Measurements from ENCODE around the gene LFNG. TPM values are rescaled to one million over a fixed set of nuclear protein-coding genes. Genes with fewer than 3 reads are reported as not detected.

Gene LFNG
- total RNA-seq, 2 experiments from 2014 or later, result 115 to 121 TPM

DNA sequence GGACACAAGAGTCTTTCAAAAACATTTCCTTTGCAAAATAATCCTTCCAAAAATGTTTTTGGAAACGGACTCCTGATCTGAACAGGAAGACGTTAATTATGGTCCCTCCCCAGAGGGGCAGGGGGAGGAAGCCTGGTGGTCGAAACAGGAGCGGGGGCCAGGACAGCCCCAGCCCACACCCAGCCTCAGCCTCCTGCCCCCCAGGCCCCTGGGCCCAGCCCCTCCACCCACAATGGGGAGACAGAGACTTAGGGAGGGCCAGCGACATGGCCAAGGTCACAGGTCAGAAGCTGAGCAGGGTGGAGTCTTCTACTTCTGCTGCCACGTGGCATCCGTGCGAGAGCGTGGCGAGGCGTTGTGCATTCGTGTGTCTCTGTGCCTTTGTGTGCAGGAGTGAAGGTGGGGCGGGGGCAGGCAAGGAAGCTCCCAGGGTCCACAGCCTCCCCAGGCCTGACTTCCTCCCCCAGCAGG lies 29.4 kb upstream of the LFNG start:
- no peak overlapping the region for H3K4me3 Mint-ChIP-seq
- no peak for DNase-seq
- no peaks in the 10 kb centered on the region for H3K36me3 Mint-ChIP-seq
- H3K27me3 Mint-ChIP-seq, result peaks cover 19% of the 10 kb centered on the region
- ATAC-seq (ENCODE audit: low read depth), result no peak
- peaks cover 4% of the 10 kb centered on the region for H3K9me3 Mint-ChIP-seq
- POLR2A ChIA-PET, result no interaction called here
- peaks cover 2% of the 10 kb centered on the region for H3K4me1 Mint-ChIP-seq
- H3K27ac Mint-ChIP-seq, result no peak overlapping the region

DNA sequence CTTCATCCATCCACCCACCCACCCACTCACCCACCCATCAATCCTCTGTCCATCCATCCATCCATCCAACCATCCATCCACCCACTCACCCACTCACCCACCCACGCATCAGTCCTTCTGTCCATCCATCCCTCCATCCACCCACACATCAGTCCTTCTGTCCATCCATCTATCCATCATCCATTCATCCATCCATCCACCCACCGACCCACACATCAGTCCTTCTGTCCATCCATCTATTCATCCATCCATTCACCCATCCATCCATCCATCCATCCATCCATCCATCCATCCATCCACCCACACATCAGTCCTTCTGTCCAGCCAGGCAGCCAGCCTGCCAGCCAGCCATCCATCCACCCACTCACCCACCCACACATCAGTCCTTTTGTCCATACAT lies 27.5 kb upstream of the LFNG start:
- no peak for DNase-seq
- POLR2A ChIA-PET, result no interaction called here
- Mint-ChIP-seq H3K27me3 (peaks cover 24% of the 10 kb centered on the region), H3K36me3 (no peaks in the 10 kb centered on the region), H3K9me3 (peaks cover 4% of the 10 kb centered on the region), H3K27ac (peak overlapping the region; percentile 36), H3K4me1 (peaks cover 2% of the 10 kb centered on the region), H3K4me3 (no peak overlapping the region)
- no peak for ATAC-seq (ENCODE audit: low read depth)

DNA sequence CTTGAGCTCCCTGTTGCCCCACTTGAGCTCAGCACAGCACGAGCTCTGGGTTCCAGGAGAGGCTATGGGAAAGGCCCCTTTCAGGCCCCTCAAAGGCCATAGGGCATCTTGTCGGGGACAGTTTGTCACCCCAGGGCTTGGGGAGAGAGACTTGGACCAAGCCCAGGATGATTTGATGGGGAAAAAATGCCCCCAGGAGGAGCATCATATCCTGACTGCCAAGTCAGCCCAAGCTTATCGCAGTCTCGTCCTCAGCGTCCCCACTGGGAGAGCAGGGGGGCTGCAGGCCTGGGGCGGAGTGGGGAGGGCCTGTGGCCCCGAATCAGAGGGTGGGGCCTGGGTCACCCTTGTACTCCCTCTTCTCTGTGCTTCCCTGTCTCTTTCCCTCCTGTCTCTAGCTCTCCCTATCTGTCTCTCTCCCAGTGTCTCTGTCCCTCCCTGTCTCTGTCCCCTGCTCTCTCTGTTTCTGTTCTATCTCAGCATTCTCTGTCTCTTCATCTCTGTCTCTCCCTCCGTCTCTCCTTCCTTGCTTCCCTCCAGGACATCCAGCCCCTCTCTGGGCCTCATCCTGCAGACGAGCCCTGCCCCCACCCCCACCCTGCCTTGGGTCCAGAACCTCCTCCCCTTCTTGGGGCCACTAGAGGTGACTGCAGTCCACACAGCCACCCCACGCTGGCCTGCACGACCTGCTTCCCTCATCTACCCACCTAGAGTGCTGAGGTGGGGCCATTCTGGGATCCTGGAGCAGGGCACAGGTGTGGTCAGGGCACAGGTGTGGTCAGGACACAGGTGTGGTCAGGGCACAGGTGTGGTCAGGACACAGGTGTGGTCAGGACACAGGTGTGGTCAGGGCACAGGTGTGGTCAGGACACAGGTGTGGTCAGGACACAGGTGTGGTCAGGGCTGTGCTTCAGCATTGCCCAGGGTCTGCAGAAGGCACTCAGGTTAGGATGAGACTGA lies 26.1 kb upstream of the LFNG start:
- peaks cover 2% of the 10 kb centered on the region for H3K4me1 Mint-ChIP-seq
- no peak overlapping the region for H3K27ac Mint-ChIP-seq
- DNase-seq (no peak), ATAC-seq (ENCODE audit: low read depth) (no peak)
- POLR2A ChIA-PET, result interaction anchor here (0.6 kb wide), 1 partner anchor 62 kb away, joined by 12 read pairs; the partner anchor contains the start of gene BRAT1
- peaks cover 4% of the 10 kb centered on the region for H3K9me3 Mint-ChIP-seq
- peaks cover 15% of the 10 kb centered on the region for H3K27me3 Mint-ChIP-seq
- no peaks in the 10 kb centered on the region for H3K36me3 Mint-ChIP-seq
- no peak overlapping the region for H3K4me3 Mint-ChIP-seq

DNA sequence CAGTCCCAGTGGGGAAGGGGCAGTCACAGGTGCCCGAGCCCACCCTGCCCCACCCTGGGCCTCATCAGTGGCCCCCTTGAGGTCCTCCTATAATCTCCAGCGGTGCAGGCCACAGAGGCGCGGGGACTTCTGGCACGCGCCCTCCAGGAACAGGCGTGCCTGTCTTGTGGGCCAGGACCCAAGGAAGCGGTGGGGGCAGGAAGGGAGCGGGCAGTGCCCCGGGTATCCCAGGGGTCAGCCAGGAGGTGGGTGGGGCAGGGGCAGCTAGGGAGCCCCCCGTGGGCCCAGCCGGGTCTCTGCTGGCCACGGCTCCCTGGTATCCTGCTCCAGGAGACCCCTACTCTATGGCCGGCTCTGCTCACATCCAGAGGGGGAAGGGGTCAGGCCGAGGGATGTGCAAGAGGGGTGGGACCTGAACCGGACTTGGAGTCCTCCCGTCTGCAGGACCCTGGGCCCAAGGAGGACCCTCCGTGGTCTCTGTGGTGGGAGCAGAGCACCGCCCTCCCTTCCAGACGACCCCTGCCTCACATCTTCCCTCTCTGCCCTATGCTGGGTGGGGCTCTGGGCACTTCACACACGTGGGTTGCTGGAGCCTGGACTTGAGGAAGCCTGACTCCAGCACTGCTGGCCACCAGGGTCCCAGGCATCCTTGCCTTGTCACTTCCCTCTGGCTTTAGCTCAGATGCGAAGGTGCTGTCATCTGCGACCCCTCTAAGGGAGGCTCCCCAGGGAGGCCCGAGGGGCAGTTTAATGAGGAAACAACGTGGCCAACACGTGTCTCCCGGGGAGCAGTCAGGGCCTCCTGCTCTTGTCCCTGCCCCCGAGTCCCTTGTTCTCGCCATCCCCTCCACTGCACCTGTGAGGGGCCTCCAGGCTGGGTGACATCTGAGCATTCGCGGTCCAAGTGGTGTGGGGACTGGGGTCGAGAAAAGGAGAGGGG lies 25.1 kb upstream of the LFNG start:
- H3K27me3 Mint-ChIP-seq, result peaks cover 9% of the 10 kb centered on the region
- no peak overlapping the region for H3K27ac Mint-ChIP-seq
- H3K4me1 Mint-ChIP-seq, result no peaks in the 10 kb centered on the region
- POLR2A ChIA-PET, result interaction anchor here (0.5 kb wide), 1 partner anchor 22 kb away, joined by 4 read pairs; no protein-coding TSS in a partner anchor
- H3K4me3 Mint-ChIP-seq, result no peak overlapping the region
- no peaks in the 10 kb centered on the region for H3K36me3 Mint-ChIP-seq
- H3K9me3 Mint-ChIP-seq, result peaks cover 4% of the 10 kb centered on the region
- ATAC-seq (ENCODE audit: low read depth) (no peak), DNase-seq (no peak)

DNA sequence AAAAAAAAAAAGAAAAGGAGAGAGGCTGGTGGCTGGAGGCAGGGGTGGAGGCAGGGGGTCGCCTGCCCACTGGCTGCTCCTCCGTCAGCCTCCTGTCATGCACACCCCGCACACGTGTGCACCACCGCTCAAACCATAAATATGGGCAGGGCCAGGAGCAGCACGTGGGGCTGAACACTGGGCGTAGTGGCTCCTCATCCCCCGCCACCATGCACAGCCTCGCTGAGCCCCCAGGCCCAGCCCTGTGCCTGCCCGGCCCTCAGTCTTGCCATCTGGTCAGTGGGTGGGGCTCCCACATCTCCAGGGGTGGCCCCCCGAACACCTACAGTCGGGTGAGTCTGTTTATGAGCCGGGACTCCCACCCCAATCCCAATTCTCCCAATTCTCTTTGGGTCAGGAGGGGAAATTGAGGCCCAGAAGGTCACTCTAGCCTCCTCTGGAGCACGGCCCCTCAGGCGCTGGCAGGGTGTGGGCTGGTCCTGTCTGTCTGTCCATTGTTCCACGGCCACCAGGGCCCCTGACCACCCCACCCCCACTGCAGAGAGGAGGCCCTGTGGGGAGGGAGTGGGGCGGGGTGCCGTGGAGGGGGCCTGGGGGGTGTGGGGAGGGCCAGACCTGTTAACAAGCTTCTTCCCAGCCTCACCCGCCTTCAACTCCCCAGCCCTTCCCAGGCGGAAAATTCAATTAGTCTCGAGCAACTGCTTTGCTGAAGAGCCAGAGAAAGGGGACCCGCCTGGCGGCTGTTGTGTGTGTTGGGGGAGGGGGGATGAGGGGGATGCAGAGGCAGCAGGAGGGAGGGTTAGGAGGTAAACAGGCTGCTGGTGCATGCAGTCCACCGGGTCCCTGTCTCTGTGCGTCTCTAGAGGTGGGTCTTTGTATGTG lies 23.9 kb upstream of the LFNG start:
- Mint-ChIP-seq H3K27ac (no peak overlapping the region), H3K36me3 (no peaks in the 10 kb centered on the region), H3K27me3 (peaks cover 9% of the 10 kb centered on the region), H3K4me1 (no peaks in the 10 kb centered on the region), H3K4me3 (no peak overlapping the region), H3K9me3 (peaks cover 4% of the 10 kb centered on the region)
- DNase-seq (no peak), ATAC-seq (ENCODE audit: low read depth) (no peak)
- POLR2A ChIA-PET, result no interaction called here

DNA sequence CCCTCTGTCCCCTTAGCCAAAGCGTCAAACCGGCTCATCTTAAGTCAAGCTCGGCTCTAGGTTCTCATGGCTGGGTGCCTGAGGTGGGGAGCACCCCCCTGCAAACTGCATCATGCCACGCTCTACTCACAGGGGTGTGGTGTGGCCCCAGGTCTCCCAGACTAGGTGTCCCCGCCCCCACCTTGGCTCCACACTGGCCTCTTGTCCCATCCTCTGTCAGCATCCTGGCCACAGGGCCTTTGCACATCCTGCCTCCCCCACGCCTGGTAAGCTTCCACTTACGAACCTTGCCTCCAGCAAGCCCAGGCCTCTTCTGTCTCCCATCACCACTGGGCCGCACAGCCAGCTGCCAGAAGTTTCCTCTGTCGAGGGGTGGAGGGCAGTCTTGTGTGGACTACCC lies 23.2 kb upstream of the LFNG start:
- ATAC-seq (ENCODE audit: low read depth) (no peak), DNase-seq (no peak)
- H3K4me3 Mint-ChIP-seq, result no peak overlapping the region
- H3K27me3 Mint-ChIP-seq, result peaks cover 9% of the 10 kb centered on the region
- H3K9me3 Mint-ChIP-seq, result peaks cover 4% of the 10 kb centered on the region
- POLR2A ChIA-PET, result no interaction called here
- H3K4me1 Mint-ChIP-seq, result no peaks in the 10 kb centered on the region
- H3K36me3 Mint-ChIP-seq, result no peaks in the 10 kb centered on the region
- no peak overlapping the region for H3K27ac Mint-ChIP-seq

DNA sequence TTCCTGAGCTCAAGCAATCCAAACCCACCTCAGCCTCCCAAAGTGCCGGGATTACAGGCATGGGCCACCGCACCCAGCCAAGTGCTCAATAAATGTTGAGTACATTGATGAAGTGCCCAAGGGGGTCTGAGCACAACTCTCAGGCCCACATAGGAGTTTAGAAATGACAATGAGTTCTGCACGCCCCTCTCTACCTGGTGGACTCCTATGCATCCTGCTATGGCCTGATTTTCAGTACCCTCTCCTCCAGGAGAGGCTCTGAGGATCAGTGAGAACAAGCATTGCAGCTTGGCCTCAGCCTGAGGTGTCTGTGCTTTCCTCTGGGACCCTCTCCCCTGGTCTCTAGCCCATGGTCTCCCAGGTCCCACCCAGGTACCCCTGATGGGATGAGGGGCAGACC lies 22.5 kb upstream of the LFNG start:
- no peak overlapping the region for H3K27ac Mint-ChIP-seq
- peaks cover 9% of the 10 kb centered on the region for H3K27me3 Mint-ChIP-seq
- no peaks in the 10 kb centered on the region for H3K4me1 Mint-ChIP-seq
- POLR2A ChIA-PET, result no interaction called here
- no peak overlapping the region for H3K4me3 Mint-ChIP-seq
- H3K36me3 Mint-ChIP-seq, result no peaks in the 10 kb centered on the region
- DNase-seq, result no peak
- peaks cover under 1% of the 10 kb centered on the region for H3K9me3 Mint-ChIP-seq
- ATAC-seq (ENCODE audit: low read depth), result no peak

DNA sequence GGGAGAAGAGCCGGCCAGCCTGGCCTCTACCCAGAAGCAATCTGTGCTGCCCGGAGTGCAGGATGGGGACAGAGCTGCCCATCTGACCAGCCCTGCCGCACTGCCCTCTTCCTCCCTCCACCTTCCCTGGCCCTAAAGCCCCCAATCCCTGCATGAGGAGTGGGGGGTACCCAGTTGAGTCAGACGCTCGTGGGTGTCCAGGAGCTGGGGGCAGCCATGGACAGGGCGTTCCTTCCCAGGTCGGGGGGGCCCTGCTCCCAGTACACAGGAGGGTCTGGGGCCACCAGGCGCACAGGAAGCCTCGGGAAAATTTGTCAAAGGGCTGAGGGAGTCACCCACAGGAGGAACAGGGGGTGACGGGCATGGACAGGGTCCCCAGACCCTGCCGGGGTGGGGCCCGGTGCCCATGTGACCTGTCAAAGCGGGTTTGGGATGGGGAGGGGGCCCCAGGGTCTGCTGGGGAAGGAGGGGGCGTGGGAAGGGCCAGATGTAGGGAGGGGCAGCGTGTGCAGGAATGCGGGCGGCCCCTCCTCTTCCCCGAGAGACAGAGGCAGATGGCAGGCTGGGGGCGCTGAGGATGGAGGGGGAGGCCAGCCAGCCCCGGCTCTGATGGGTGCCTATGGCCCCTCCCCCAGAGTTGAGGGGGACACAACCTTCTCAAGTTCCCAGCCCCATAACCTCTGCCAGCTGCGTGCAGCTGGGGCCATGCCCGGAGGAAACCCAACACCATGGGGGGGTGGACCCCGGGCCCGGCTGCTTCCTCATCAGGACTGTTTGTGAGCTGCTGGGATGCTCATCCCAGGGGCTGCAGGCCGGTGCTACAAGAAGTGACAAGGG lies 21.9 kb upstream of the LFNG start:
- Mint-ChIP-seq H3K4me1 (no peaks in the 10 kb centered on the region), H3K36me3 (no peaks in the 10 kb centered on the region), H3K27me3 (peaks cover 8% of the 10 kb centered on the region), H3K9me3 (no peaks in the 10 kb centered on the region), H3K27ac (no peak overlapping the region), H3K4me3 (no peak overlapping the region)
- DNase-seq, result no peak
- POLR2A ChIA-PET, result interaction anchor here (1.4 to 1.8 kb wide), 2 partner anchors 10 to 13 kb away, joined by 6 read pairs; no protein-coding TSS in a partner anchor
- no peak for ATAC-seq (ENCODE audit: low read depth)

DNA sequence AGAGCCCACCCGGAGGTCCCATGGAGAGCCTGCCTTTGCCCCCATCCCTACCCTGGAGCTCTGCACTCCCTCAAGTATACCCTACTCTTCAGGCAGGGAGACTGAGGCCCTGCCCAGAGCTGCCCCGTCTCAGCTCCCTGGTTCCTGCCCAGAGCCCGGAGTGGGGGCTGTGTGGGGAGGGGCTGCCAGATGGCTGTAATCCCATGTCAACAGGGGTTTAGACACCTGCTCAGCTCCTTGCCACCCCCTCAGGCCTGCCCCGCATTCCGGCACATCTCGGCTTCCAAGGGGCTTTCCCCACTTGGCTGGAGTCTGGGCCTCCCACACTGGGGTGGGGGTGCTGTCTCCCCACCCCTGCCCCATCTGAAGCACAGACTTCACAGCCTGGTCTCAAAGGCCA lies 20.9 kb upstream of the LFNG start:
- DNase-seq (no peak), ATAC-seq (ENCODE audit: low read depth) (no peak)
- peaks cover 5% of the 10 kb centered on the region for H3K27me3 Mint-ChIP-seq
- H3K4me3 Mint-ChIP-seq, result no peak overlapping the region
- H3K9me3 Mint-ChIP-seq, result no peaks in the 10 kb centered on the region
- POLR2A ChIA-PET, result interaction anchor here (1.4 to 1.8 kb wide), 2 partner anchors 9 to 12 kb away, joined by 6 read pairs; no protein-coding TSS in a partner anchor
- no peak overlapping the region for H3K27ac Mint-ChIP-seq
- H3K36me3 Mint-ChIP-seq, result no peaks in the 10 kb centered on the region
- H3K4me1 Mint-ChIP-seq, result no peaks in the 10 kb centered on the region

DNA sequence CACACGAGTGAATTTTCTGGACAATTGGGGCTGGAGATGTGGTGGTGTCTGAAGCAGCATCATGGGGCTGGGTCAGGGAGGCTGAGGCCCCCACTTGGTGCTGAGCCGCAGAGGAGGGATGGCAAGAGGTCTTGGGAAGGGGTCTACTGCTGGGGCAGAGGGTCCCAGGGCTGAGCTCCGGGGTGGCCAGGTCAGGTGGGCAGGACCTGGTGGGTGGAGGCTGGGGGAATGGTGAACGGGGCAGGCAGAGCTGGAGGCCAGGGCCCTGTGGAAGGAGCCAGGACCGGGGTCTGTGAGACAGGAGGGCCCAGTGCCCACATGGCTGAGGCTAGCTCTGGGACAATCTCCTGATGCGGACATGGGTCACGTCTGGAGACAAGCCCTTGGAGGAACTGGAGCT lies 20.4 kb upstream of the LFNG start:
- H3K27me3 Mint-ChIP-seq, result peaks cover 5% of the 10 kb centered on the region
- no peaks in the 10 kb centered on the region for H3K36me3 Mint-ChIP-seq
- H3K27ac Mint-ChIP-seq, result no peak overlapping the region
- no peaks in the 10 kb centered on the region for H3K9me3 Mint-ChIP-seq
- no peak overlapping the region for H3K4me3 Mint-ChIP-seq
- DNase-seq, result no peak
- no peak for ATAC-seq (ENCODE audit: low read depth)
- no peaks in the 10 kb centered on the region for H3K4me1 Mint-ChIP-seq
- POLR2A ChIA-PET, result interaction anchor here (1.8 kb wide), 1 partner anchor 9 kb away, joined by 6 read pairs; no protein-coding TSS in a partner anchor

DNA sequence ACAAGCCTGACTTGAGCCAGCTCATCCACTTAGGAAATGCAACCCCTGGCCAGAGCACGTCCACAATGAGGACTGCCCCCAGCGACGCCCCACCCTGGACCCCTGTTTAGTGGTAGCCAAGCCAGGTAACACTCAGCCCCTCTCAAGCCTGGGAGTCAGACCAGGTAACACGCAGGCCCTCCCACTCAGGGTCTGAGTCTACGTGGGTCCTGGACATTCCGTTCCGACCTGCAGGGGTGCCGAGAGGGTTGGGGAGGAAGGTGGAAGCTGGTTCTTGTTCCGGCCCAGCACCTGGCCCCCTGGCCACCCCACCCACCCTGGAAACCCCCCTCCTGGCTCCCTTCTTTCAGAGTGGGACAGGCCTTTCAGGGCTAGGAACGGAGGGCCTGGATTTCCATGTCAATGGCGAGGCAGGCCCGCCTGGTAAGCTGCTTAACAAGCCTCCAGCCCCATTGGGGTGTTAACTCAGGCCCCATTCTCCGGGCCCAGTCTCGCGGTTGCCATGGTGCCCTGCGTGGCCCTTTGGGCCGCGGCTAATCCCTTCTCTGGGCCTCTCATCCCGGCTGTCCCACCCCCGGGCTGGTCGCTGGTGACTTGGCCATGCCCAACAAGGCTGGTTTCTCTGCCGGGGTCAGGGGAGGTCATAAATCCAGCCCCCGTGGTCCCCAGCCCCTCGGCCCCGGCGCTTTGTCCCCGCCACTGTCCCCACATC lies 19.7 kb upstream of the LFNG start:
- POLR2A ChIA-PET, result no interaction called here
- Mint-ChIP-seq H3K4me3 (no peak overlapping the region), H3K27ac (no peak overlapping the region), H3K36me3 (no peaks in the 10 kb centered on the region), H3K9me3 (no peaks in the 10 kb centered on the region), H3K4me1 (no peaks in the 10 kb centered on the region), H3K27me3 (peaks cover 5% of the 10 kb centered on the region)
- DNase-seq (no peak), ATAC-seq (ENCODE audit: low read depth) (no peak)
